HG02852 (cell line): ENCODE measurements around the gene TEC.
"Not testable (repeated sequence)": the region's sequence is repeated elsewhere in the genome, so short reads cannot be mapped to it uniquely, and the experiment has no call there.

Experiments used
- ATAC-seq: cut with Tn5 transposase; IDR thresholded peaks from one replicate; pipeline ENCODE4 v1.9.1; 2021; ENCODE audit warnings: mild to moderate bottlenecking, moderate library complexity; ENCODE audit not compliant: unreplicated experiment

The TEC gene

DNA sequence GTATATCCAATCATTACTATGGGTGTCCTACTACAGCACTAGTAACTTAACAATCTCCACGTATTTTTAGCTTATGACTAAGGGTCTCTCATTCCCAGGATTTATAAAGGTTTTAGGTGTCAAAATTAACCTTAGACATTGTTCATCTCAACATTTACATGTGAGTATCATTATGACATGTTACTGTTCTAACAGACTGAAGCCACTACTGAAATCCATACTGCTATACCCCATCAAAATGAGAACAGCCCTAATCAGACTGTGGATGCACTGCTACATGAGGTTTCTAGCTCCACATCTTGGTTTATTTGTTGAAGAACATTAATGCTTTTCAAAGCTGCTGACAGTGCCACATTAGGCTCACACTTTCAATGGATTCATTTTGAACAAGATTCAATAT, 100.0 kb downstream of the TEC start:
- ATAC-seq = no peak

DNA sequence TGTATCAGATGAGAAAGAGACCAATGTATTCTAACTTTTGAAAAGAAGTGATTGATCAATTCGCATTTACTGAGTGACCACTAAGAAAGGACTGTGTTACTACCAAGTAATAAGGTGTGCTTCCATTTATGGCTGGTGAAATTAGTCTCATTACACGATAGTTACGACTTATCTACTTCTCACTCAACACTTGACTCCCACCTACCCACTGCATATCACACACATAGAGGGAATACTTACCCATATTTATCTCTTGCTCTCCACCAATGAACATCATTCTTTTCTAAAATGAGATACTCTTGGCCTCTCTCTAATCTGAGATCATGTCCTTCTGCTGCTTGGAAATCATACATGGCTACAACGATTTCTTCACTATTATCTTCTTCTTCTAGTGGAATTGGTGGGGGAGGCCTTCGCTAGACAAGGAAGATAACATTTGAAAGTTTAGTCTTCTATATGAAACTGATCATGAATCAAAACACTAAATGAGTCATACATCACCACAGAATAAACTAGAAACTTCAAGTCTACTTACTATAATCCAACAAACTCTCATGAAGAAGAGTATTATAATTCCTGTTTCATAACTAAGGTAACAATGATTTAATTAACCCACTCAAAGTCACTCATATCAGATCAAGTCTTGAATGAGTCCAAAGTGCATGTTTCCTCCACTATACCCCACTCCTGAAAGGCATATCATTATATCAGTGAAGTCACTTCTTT, 101.9 kb downstream of the TEC start:
- no peak for ATAC-seq

GRCh38 chr4:48164561-48164960, 105.1 kb downstream of the TEC start:
- not testable (repeated sequence) for ATAC-seq

GRCh38 chr4:48163746-48164145, 105.9 kb downstream of the TEC start:
- ATAC-seq = no peak

DNA sequence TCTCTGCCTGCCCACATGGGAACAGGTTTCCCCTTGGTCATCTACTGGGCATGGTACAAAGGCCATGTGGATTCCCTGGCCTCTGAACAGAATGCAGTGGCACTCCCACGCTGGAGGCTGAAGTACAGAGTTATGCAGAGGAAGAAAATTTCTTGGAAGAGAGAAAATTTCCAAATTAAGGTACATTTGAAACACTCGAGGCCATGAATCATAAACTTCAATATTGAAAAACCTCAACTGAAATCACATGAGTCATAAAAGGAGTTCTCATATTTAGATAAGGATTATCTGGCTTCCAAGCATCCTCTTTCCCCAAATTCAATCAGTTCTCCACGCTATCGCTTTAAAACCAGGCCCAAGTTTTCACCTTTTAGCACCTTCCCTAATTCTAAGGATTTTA, 107.5 kb downstream of the TEC start:
- ATAC-seq = no peak

GRCh38 chr4:48157271-48157670, 112.4 kb downstream of the TEC start:
- ATAC-seq = no peak

- no peak for ATAC-seq
Measured at GRCh38 chr4:48156423-48156822, 113.2 kb downstream of the TEC start.

DNA sequence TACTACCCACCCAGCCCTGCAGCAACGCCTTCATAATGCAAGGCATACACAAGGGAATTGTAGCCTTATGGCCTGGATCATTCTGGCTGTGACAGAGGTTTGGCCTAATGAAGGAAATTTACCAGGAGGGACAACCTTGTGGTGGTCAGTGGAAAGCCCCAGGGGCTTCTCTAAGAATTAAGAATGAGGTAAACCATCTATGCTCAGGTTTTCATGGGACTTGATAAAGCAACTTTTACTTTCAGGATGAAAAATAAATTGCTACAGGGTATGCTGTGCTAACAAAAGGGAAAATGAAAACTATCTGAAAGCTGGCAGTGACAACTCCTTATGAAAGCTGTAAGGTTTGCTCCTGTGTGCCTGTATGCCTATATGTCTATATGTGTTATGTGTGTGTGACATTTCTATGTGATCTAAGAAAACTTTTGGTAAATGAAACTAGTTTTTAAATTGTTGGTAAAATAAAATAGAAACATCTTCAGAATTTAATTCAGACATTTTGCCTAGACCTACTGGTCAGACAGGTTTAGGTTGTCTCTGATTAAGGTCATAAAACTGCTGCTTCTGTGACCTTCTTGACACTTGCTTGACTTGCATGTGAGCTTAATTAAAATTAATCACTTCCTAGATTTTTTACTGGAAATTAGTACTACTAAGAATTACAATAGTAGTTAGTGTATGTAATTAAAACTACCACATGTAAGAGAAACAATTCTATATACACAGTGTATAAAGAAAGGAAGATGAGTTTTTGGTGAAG, 115.7 kb downstream of the TEC start:
- peak; percentile 74 for ATAC-seq

DNA sequence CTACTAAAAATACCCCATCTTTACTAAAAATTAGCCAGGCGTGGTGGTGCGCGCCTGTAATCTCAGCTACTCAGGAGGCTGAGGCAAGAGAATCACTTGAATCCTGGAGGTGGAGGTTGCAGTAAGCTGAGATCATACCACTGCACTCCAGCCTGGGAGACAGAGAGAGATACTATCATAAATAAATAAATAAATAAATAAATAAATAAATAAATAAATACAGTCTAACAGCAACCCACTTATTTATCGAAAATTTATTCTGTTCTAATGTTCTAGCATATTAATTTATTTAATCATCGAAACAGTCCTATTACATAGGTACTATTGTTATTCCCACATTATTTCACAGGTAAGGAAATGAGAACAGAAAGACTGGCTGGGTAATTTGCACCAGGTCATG, 117.4 kb downstream of the TEC start:
- ATAC-seq = no peak

DNA sequence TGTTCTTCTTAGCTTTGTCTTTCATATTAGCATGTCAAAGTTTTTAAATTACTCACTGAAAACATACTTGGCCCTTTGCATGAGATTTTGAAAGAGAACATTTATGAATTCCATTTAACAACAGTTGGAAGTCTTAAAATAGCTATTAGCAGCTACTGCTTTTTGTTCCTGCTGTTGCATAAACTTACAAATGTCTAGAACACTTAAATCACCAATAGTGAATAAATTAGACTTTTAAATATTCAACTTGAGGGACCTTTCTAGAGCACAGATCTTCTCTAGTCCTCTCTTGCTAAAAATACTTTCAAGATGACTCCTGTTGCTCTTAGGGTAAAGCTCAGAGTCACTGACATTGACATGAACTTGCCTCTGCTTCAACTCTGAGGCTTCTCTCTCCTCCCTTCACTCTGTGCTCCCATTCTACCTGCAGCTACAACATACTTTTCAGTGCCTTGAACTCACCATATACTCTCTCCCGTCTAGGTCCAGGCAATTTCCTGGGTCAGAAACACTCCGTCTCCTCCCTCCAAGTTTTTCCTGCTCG, 119.7 kb downstream of the TEC start:
- ATAC-seq = no peak

GRCh38 chr4:48147621-48148020, 122.0 kb downstream of the TEC start:
- ATAC-seq = no peak

GRCh38 chr4:48141048-48141447, 128.6 kb downstream of the TEC start:
- ATAC-seq = no peak

DNA sequence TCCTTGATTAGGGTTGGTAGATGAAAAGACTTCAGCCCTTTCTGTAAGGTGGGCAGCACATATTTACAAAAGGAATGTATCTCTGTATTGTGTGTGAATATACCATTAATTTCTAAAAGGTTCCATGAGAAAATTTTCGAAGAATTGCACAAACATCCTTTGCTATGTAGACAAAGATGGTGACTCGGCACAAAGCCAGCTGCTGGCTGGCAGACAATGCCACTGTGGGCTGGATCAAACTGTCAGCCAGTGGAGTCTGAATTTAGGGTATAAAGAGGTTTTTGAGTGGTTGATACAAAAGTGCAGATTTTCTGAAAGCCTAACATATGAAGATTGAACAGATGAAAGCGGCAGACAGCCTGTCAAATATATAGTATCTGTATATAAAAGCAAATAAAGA, 129.9 kb downstream of the TEC start:
- ATAC-seq = no peak

DNA sequence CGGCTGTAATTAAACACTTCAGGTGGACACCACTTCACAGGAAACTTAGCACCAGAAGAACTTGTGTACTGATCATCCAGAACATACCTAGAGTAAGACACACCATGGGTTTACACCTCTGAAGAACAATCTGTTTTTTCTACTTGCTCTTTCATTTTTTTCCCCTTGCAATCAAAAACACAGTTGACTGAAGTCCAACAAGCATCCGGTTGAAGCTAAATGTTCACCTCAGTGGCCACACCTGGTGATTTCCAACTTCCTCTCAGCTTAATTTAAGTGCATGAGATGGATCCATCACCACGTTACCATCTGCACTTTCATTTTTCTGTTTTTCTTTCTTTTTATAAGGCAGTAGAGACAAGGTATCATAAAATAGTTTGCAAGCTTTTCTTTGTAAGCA, 130.7 kb downstream of the TEC start:
- ATAC-seq = peak; percentile 93

DNA sequence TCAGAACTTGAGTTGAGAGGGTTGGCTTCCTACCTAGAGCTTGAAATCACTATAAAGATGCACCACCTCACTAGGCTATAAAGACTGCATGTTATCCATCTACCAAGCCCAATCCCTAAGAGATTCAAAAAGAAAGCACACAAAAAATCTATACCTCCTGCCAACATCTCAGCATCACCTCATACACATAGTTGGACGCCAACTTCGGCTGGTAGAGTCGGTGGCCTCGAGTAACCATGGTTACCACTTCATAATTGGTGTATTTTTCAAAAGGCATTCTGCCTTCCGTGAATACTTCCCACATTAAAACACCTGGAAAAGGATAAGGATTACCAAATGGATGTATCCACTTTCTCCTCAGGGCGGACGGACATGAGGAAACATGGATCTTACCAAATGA, 131.1 kb downstream of the TEC start:
- ATAC-seq = no peak

DNA sequence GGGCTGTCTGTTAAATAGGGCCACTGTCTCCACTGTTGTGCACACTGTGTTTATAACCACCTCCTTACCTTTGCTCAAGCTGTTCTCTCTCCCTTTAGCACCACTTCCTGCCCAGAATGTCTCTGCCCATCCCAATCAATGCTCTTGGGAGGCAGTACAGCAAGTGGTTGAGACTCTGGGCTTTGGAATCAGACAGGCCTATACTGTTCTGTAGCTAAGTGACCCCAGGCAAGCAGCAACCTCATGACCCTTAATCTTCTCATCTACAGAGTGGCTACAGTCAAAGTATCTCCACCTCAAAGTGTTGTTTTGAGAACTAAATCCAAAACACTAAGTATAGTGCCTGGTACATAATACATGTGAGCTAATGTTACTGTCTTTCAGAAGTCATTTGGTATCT, 131.8 kb downstream of the TEC start:
- no peak for ATAC-seq

GRCh38 chr4:48134081-48134480, 135.6 kb downstream of the TEC start, which contains the start of gene TXK:
Gene TXK (minus strand): TSS chr4:48134250. CDS start chr4:48134170, 80 bp downstream.
- no peak for ATAC-seq

DNA sequence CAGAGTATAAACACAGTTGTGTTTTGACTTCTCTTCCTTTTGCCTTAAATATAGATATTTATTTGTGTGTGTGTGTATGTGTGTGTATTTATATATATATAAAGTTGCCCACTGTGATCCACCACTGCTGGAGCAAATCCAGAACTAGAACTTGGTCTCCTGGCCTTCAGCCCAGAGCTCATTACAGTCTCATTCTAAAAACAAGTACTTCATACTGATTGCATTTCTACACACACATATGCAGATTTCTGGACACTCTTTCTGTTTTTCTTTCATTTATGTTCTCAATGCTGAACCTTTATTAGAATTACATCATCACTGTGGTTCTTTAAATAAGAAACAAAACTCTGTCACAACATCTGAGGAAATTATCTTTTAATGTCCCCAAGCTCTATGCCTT, 136.0 kb downstream of the TEC start:
- no peak for ATAC-seq

GRCh38 chr4:48131736-48132135, 137.9 kb downstream of the TEC start:
- ATAC-seq = no peak

- no peak for ATAC-seq
Measured at GRCh38 chr4:48130100-48130499, 139.5 kb downstream of the TEC start.

GRCh38 chr4:48129307-48130014, 140.2 kb downstream of the TEC start:
- no peak for ATAC-seq
